Measurements from ENCODE around the gene TCAF1.

TCAF1 gene

GRCh38 chr7:143901668-143902331 lies at the start of gene TCAF1:
Gene TCAF1, minus strand, starts transcription at chr7:143902176. Its CDS starts 25,568 bp downstream, at chr7:143876608.
- peak; percentile 91 for DNase-seq

DNA sequence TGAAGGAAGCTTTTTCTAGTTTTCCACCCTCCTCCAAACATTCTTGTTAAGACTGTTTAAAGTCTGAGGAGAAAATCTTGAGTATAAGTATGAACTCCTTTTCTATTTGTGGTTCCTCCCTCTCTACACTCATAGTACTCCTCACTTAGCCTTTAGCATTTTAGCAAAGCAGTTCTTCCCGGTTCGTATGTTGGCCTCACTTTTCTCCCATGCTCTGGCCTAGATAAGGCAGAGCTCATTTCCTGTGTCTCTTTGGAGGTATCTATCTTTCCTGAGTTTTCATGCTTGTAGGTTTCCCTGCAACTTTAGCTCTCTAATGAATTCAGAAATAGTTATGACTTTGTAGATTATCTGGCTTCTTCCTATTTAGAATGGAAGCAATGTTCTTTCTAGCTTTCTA lies 46.8 kb upstream of the TCAF1 start:
- DNase-seq = no peak

DNA sequence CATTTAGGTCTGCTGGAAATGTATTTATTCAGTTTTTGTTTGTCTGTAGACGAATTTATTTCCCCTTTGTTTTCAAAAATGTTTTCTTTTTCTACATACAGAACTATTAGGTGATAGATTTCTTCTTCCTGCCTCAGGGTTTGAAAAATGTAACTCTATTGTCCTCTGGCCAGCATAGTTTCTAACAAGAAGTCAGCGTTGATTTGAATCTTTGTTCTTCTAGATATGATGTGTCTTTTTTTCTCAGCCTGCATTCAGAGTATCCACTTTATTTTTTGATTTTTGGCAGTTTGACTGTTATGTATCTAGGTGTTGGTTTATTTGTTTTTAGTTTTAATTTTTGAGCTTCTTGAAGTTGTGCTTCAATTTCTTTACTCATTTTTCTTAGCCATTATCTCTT lies 45.1 kb upstream of the TCAF1 start:
- DNase-seq = no peak

DNA sequence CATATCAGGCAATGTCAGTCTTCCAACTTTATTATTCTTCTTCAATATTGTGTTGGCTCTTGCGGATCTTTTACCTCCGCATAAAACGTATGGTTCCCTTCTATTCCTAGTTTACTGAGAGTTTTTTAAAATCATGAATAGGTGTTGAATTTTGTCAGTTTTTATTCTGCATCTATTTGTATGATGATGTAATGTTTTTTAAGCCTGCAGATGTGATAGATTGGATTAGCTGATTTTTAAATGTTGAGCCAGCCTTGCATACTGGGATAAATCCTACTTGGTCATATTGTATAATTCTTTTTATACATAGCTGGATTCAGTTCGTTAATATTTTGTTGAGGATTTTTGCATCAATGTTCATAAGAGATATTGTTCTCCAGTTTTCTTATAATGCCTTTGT lies 43.4 kb upstream of the TCAF1 start:
- no peak for DNase-seq

DNA sequence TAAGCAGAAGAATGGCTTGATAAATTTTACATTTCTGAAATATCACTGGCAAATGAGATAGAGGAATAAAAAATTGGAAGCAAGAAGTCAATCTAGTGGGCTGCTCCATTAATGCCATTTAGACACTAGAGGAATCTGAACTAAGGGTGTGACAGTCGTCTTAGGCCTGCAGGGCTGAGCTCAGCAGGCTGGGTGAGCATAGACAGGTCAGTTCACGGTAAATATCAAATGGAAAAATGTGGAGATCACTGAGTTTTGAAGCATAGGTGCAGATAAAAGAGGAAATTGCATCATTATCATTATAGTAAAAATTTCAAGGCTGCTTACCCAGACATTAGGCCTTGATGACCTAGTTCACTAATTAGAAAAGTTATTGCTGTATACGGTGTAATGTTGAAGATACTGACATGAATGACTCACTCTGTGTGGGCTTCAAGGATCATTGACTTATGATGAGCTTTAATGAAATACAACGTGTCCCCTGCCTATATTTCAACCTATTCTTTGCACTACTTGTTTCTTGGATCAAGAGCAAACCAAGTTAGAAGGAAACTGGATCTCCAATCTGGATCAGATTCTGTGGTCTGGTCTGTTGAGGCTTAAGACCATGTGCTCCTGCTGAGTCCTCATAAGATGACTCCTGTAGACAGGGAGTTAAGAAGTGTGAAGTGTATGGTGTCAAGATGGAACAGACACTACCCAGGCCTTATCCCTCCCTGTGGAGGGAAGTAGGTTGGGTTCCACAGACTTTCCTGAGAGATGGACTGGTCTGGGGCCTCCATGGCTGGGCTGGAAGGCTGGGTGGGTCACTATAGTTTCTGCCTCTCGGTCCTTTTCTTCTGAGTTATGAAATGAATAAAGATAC lies 36.6 kb upstream of the TCAF1 start:
- no peak for DNase-seq

GRCh38 chr7:143936087-143937009 lies 34.4 kb upstream of the TCAF1 start:
- no peak for DNase-seq

DNA sequence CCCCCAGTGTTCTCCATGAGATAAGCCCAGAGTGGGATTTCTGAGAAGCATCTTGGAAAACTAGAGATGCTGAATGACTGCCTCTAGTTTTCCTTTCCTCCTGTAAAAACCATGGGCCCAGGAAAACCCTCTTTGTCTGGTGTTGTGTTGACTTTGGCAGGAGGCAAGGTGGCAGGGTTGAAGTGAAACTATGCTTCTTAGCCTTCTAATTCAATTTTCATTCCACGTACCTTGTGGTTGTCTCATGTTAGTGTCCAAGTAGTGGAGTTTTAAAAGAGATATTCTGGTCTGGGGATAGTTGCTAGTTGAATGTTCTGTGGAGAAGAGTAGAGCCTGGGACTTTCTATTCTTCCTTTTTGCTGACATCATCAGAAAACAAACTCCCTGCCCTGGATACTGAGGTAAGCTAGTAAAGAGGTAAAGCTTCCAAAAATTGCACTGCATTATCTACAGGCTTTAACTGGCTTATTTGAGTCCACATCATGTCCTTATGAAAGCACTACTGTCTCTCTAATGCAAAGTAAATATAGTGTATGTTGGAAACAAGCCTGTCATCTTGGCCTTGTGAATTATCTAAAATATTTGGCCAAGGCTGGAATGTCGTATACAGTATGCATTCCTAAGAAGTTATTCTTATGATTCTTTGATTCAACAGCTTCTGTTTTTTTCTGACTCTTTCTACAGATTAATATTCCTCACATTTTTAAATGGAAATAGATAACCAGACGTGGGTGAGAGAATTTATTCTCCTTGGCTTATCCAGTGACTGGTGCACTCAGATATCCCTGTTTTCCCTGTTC lies 32.8 kb upstream of the TCAF1 start, which contains the start of gene OR2F2:
Gene OR2F2 (plus strand): TSS at position 708 of the 800 bp plus-strand sequence. CDS start 0 bp downstream, at position 708.
- DNase-seq = no peak

GRCh38 chr7:143931739-143932138 lies 29.8 kb upstream of the TCAF1 start:
- DNase-seq = no peak

- DNase-seq = no peak
Observed at GRCh38 chr7:143929224-143929920, 27.4 kb upstream of the TCAF1 start.

DNA sequence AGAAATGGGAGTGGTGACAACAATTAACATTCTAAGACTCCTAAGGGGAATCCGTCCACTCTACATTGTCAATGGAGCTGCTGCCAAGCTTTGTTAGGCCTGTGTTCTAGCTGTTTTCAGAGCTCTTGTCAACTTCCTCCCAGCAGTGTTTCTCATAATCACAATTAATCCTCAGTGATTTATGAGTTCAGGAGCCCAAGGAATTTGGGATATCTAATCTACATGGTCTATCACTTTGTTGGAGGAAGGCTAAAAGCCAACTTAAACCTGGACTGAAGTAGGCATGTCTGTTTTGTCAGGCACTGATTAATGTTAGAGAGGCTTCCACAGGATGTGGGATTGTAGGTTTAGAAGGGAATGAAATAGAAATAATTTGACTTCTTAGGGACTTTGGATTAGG lies 22.9 kb upstream of the TCAF1 start:
- no peak for DNase-seq

DNA sequence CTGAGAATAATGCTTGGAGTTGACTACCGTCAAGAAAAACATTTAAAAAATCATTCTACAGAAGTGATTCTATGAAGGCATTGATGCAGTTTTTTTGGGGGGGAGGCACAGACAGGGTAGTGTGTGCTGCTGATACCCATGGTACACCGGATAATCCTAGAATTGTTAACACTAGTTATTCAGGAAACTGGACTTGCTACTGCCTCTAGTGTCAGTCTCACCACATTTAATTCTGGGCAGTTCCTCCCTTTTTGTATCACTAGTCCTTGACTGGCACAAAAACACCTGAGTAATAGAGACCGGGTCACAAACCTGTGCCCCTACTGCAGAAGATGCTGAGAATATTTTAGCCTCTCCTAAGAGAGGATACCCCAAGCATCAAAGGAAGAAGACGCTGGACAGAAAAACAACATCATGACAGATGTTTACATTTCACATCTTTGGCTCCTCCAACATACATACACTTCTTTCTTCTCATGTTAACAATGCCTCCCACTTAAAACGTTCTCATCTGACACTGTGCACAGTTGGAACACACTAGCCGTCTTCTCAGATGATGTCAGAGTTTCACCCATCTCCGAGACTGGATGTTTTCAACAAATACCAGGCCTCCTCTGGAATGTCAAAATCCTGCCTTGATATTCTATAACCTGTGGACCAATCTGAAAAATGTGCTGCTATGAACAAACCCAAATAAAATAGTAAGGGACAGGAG lies 13.1 kb upstream of the TCAF1 start:
- no peak for DNase-seq

DNA sequence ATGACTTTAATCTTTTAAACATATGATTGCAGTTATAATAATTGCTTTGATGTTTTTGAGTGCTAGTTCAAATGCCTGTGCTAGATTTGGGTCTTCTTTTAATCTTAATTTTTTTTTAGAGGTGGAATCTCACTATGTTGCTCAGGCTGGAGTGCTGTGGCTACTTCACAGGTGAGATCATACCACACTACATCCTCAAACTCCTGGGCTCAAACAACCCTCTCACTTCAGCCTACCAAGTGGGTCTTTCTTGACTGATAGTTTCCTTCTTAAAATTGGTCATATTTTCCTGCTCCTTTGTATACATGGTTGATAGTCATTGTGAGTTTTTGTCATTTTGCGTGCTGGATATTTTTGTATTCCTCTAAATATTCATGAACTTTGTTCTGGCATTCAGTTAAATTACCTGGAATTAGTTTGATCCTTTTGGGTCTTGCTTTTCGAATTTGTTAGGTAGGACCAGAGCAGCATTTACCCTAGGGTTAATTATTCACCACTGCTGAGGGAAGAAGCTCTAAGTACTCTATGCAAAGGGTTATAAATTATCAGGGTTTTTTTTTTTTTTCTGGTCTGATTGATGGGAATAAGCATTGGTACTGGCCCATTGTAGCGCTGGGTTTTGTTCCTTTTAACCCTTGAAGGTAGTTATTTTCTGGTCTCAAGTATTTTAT lies 12.1 kb upstream of the TCAF1 start:
- DNase-seq = no peak

DNA sequence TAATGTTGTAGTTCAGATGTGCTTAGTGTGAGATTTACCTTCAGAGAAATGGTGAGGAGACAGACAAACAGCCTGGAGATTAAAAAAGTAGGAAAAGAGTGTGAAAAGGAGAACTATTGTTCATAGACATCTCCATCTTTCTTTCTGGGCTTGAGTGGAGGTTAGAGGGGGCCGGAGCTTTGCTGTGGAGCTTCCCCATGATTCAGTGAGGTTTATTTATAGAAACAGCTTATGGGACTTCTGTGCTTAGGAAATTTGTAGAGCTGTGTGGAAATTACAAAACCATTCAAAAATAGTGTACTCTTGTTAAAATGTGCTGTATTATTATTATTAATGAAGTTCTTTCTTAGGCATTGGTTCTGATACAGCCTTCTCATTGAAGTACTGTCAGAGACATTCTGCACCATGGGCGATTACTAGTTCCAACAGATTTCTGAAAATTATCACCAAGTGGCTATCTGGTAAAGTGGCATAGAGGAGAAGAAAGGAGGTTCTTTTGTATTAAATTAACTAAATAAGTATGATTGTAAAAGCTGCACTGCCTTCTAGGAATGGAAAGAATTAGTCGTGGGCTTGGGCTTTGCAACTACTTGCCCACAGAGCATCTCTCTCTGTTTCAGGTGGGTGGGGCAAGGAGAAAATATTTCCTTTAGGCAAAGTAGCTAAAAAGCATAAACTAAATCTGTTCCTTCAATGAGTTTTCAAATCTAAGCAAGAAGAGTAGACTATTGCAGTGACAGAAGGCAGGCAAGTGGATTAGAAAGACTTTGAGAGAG lies 8.7 kb upstream of the TCAF1 start:
- DNase-seq = no peak

- no peak for DNase-seq
Observed at GRCh38 chr7:143909863-143910262, 7.9 kb upstream of the TCAF1 start.

- no peak for DNase-seq
Observed at GRCh38 chr7:143908120-143908519, 6.1 kb upstream of the TCAF1 start.

GRCh38 chr7:143906895-143907294 lies 4.9 kb upstream of the TCAF1 start:
- no peak for DNase-seq

GRCh38 chr7:143906151-143906550 lies 4.2 kb upstream of the TCAF1 start:
- no peak for DNase-seq

DNA sequence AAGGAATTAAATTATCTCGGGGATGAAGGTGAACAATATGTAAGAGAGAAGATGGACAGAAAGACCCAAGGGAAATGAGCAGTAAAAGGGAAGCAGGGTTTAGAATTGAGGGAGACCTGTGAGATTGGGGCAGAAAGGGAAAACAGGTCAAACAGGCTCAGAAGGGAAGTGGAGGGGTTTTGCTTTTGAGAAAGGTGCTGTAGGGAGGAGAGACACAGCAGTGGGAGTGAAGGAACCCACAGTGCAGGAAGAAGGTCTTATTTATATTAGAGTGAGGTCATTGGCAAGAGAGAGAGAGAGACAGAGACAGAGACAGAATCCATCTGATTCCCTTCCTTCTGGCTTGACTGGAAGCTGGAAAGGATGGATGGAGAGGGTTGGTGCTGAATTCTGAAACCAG lies 3.5 kb upstream of the TCAF1 start:
- no peak for DNase-seq

DNA sequence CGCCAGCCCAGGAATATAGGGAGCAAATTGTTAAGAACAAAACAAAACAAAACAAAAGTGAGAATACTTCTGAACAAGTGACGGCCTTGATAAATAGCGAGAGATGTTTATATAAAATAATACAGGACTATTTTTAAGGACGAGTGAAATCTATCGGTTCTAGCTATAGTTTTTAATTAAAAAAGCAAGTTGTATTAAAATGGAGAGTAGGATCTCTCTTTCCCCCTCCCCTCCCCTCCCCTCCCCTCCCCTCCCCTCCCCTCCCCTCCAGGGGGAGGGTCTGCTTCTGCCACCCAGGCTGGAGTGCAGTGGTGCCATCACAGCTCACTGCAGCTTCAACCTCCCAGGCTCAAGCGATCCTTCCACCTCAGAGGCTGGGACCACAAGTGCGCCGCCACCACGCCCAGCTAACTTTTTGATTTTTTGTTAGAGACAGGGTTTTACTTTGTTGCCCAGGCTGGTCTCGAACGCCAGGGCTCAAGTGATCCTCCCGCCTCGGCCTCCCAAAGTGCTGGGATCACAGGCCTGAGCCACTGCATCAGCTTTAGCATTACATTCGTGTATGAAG lies 440 bp upstream of the TCAF1 start:
- no peak for DNase-seq

All from CD4-positive, alpha-beta T cell treated with Interleukin-12 subunit alpha and Interleukin-12 subunit beta, for 1 hour (primary cell).